Jurkat, Clone E6-1 (cell line): ENCODE data around the gene PPP2R3A.
"Not testable (repeated sequence)": the region's sequence is repeated elsewhere in the genome, so short reads cannot be mapped to it uniquely, and the experiment has no call there.

Experiments used
- DNase-seq: peaks from one replicate; pipeline ENCODE4 v3.0.0-alpha.2; 2011; ENCODE audit warnings: low read depth, low spot score
- H3K4me3 ChIP-seq: 2 replicates; pipeline ENCODE4 v1.5.1; 2011; ENCODE audit warnings: mild to moderate bottlenecking, low read length, control low read depth, moderate library complexity

PPP2R3A gene

GRCh38 chr3:136074546-136075170, 109.1 kb downstream of the PPP2R3A start:
- no peak overlapping the region for H3K4me3 ChIP-seq
- no peak for DNase-seq

GRCh38 chr3:136075218-136075808, 109.8 kb downstream of the PPP2R3A start:
- H3K4me3 ChIP-seq = no peak overlapping the region
- peak; percentile 71 for DNase-seq

- no peak for DNase-seq
- no peak overlapping the region for H3K4me3 ChIP-seq
Observed at GRCh38 chr3:136075811-136076210, 110.3 kb downstream of the PPP2R3A start.

- DNase-seq = peak; percentile 31
- H3K4me3 ChIP-seq = no peak overlapping the region
Observed at GRCh38 chr3:136078421-136079364, 113.2 kb downstream of the PPP2R3A start.

- not testable (repeated sequence) for DNase-seq, H3K4me3 ChIP-seq
Observed at GRCh38 chr3:136083641-136084382, 118.3 kb downstream of the PPP2R3A start.

- DNase-seq = not testable (repeated sequence)
Observed at GRCh38 chr3:136085067-136085466, 119.5 kb downstream of the PPP2R3A start.

GRCh38 chr3:136093771-136094170, 128.2 kb downstream of the PPP2R3A start:
- DNase-seq = no peak
- H3K4me3 ChIP-seq = no peak overlapping the region

More at GRCh38 chr3:136085067-136085466, 119.5 kb downstream of the PPP2R3A start:
- not testable (repeated sequence) for H3K4me3 ChIP-seq

- DNase-seq = peak; percentile 88
Observed at GRCh38 chr3:136105044-136105443, 139.5 kb downstream of the PPP2R3A start.

GRCh38 chr3:136106101-136106500, 140.6 kb downstream of the PPP2R3A start:
- no peak overlapping the region for H3K4me3 ChIP-seq
- DNase-seq = no peak

More at GRCh38 chr3:136105044-136105443, 139.5 kb downstream of the PPP2R3A start:
- no peak overlapping the region for H3K4me3 ChIP-seq

- H3K4me3 ChIP-seq = no peak overlapping the region
- DNase-seq = no peak
Observed at GRCh38 chr3:136109499-136109898, 144.0 kb downstream of the PPP2R3A start.

- no peak for DNase-seq
- no peak overlapping the region for H3K4me3 ChIP-seq
Observed at GRCh38 chr3:136110481-136110880, 145.0 kb downstream of the PPP2R3A start.

GRCh38 chr3:136114421-136114820, 148.9 kb downstream of the PPP2R3A start:
- no peak for DNase-seq
- no peak overlapping the region for H3K4me3 ChIP-seq

- not testable (repeated sequence) for DNase-seq, H3K4me3 ChIP-seq
Observed at GRCh38 chr3:136119332-136119731, 153.8 kb downstream of the PPP2R3A start.

GRCh38 chr3:136119783-136120182, 154.3 kb downstream of the PPP2R3A start:
- DNase-seq, H3K4me3 ChIP-seq: not testable (repeated sequence)

GRCh38 chr3:136120373-136121348, 155.1 kb downstream of the PPP2R3A start:
- H3K4me3 ChIP-seq = no peak overlapping the region

GRCh38 chr3:136122006-136122405, 156.5 kb downstream of the PPP2R3A start:
- no peak overlapping the region for H3K4me3 ChIP-seq
- no peak for DNase-seq

More at GRCh38 chr3:136120373-136121348, 155.1 kb downstream of the PPP2R3A start:
- no peak for DNase-seq

GRCh38 chr3:136131647-136132046, 166.1 kb downstream of the PPP2R3A start:
- not testable (repeated sequence) for DNase-seq, H3K4me3 ChIP-seq

- H3K4me3 ChIP-seq = no peak overlapping the region
- no peak for DNase-seq
Observed at GRCh38 chr3:136134091-136134490, 168.6 kb downstream of the PPP2R3A start.
